K562 (cell line): Measurements from ENCODE around the gene CSAD. TPM values are rescaled to one million over a fixed set of nuclear protein-coding genes. Genes with fewer than 3 reads are reported as not detected.

Experiments
- ATAC-seq: fragments of 200-7000 bp; cut with Tn5 transposase; 3 replicates; pipeline ENCODE4 v1.9.1; 2020; ENCODE audit warnings: moderate library complexity
- BruUV-seq: library from RNA; stranded (reverse); fragments of 400-500 nt; replicated peaks from 2 replicates; lab custom pipeline; 2021; lab: Mats Ljungman, UMichigan
- CTCF ChIA-PET: fragments of 300-600 bp; formaldehyde crosslinking; extraction: SDS; loops from one replicate; lab custom pipeline; 2021; ENCODE audit warnings: low intra/inter-chr PET ratio; lab: Yijun Ruan, JAX
- POLR2A ChIA-PET: fragments of 300-600, 350-650 bp; sonication (Branson Sonifier 250); formaldehyde crosslinking; extraction: SDS; loops from one replicate; lab custom pipeline; 2021; ENCODE audit warnings: antibody characterized with exemption, inconsistent platforms; lab: Yijun Ruan, JAX
- DNase-seq, 4 experiments: peaks; one replicate each; pipeline versions ENCODE4 v3.0.0 to v3.0.0-alpha.2; 2011 to 2018; ENCODE audit warnings: low spot score in 3 of 4, mixed read lengths in 3 of 4; ENCODE audit errors: extremely low read depth in 1 of 4
- FAIRE-seq: peaks from 2 replicates; lab custom pipeline; 2011; peaks lifted over from hg19 to GRCh38; lab: Jason Lieb, UNC
- H2AFZ ChIP-seq: 2 replicates; pipeline ENCODE4 v1.6.0; 2011; ENCODE audit warnings: low read depth, low read length, control low read depth, inconsistent platforms
- H3K27ac ChIP-seq: fragments of 200-600 bp; 3 replicates; pipeline ENCODE4 v1.8.0; 2011; ENCODE audit warnings: low read depth, mild to moderate bottlenecking, control low read depth, inconsistent platforms, low read length, moderate library complexity, mixed read lengths; ENCODE audit errors: extremely low read depth
- H3K27me3 ChIP-seq, 2 experiments: fragments of 300-600 bp in 1 of 2; 2 replicates in 1 of 2; 3 replicates in 1 of 2; pipeline versions ENCODE4 v1.6.0 to v1.8.0; 2011; ENCODE audit warnings: inconsistent platforms in 2 of 2, low read length in 2 of 2, mild to moderate bottlenecking in 1 of 2, mixed read lengths in 1 of 2, moderate library complexity in 1 of 2; ENCODE audit not compliant: control insufficient read depth in 2 of 2, insufficient read depth in 2 of 2
- H3K36me3 ChIP-seq: fragments of 300-600 bp; 3 replicates; pipeline ENCODE4 v1.8.0; 2011; ENCODE audit warnings: mild to moderate bottlenecking, low read length, inconsistent platforms; ENCODE audit not compliant: control insufficient read depth, insufficient read depth
- H3K4me1 ChIP-seq, 2 experiments: fragments of 200-600 bp in 1 of 2; replicated peaks in 1 of 2; 2 replicates in 1 of 2; 3 replicates in 1 of 2; pipeline versions ENCODE4 v1.5.1 to v1.8.0; 2011; ENCODE audit warnings: inconsistent platforms in 2 of 2, low read length in 2 of 2, mild to moderate bottlenecking in 1 of 2, mixed read lengths in 1 of 2, moderate library complexity in 1 of 2; ENCODE audit not compliant: control insufficient read depth in 2 of 2, insufficient read depth in 2 of 2
- H3K4me2 ChIP-seq: 2 replicates; pipeline ENCODE4 v1.6.1; 2011; ENCODE audit warnings: low read length, control low read depth, inconsistent platforms, mixed read lengths; ENCODE audit not compliant: insufficient read depth
- H3K4me3 ChIP-seq: fragments of 200-600 bp; sonication (generic), shearing (Covaris generic); 2 replicates; pipeline ENCODE4 v1.5.1; 2016; ENCODE audit warnings: control low read depth, inconsistent platforms
- H3K79me2 ChIP-seq: fragments of 200-600 bp; 3 replicates; pipeline ENCODE4 v1.8.0; 2011; ENCODE audit warnings: low read length, inconsistent platforms; ENCODE audit not compliant: control insufficient read depth, insufficient read depth
- H3K9ac ChIP-seq, 2 experiments: 2 replicates each; pipeline versions ENCODE4 v1.6.0 to v1.6.1; 2011; ENCODE audit warnings: low read depth in 2 of 2, low read length in 2 of 2, control low read depth in 1 of 2, inconsistent platforms in 1 of 2, mild to moderate bottlenecking in 1 of 2, mixed read lengths in 1 of 2; ENCODE audit not compliant: insufficient read depth in 1 of 2
- H3K9me1 ChIP-seq: one replicate; pipeline ENCODE4 v1.6.0; 2011; ENCODE audit warnings: inconsistent platforms, mild to moderate bottlenecking, low read length, moderate library complexity; ENCODE audit not compliant: control insufficient read depth, insufficient read depth
- H3K9me3 ChIP-seq: replicated peaks from 2 replicates; pipeline ENCODE4 v1.5.1; 2011; ENCODE audit warnings: low read depth, low read length, inconsistent platforms; ENCODE audit not compliant: control insufficient read depth, insufficient read depth
- H4K20me1 ChIP-seq: replicated peaks from 2 replicates; pipeline ENCODE4 v1.6.1; 2011; ENCODE audit warnings: low read length, inconsistent platforms, mixed read lengths; ENCODE audit not compliant: control insufficient read depth, insufficient read depth
- DDX20 ChIP-seq: fragments of 450-650 bp; IDR thresholded peaks from 2 replicates; pipeline ENCODE4 v1.6.1; 2016; ENCODE audit warnings: missing genetic modification characterization, low read depth, mild to moderate bottlenecking, missing compliant biosample characterization, moderate library complexity
- ELF4 ChIP-seq: fragments of 450-650 bp; formaldehyde crosslinking; IDR thresholded peaks from 2 replicates; pipeline ENCODE4 v1.4.0; 2022; ENCODE audit warnings: missing genetic modification characterization
- ELK1 ChIP-seq: sonication (generic); formaldehyde crosslinking; IDR thresholded peaks from 2 replicates; pipeline ENCODE4 v1.8.1; 2022; ENCODE audit warnings: missing genetic modification reagents
- IRF1 ChIP-seq: sonication (generic); formaldehyde crosslinking; IDR thresholded peaks from 2 replicates; pipeline ENCODE4 v1.8.0; 2022; ENCODE audit warnings: missing genetic modification reagents, mild to moderate bottlenecking, borderline replicate concordance
- NFIC ChIP-seq: fragments of 450-650 bp; IDR thresholded peaks from 2 replicates; pipeline ENCODE4 v1.6.1; 2017; ENCODE audit warnings: mild to moderate bottlenecking, inconsistent platforms
- NR0B1 ChIP-seq: fragments of 450-650 bp; IDR thresholded peaks from one replicate; pipeline ENCODE4 v1.6.1; 2018; ENCODE audit warnings: mild to moderate bottlenecking, moderate library complexity; ENCODE audit not compliant: partially characterized antibody
- RCOR1 ChIP-seq, 2 experiments: IDR thresholded peaks; 2 replicates each; pipeline ENCODE4 v1.6.1; 2012; ENCODE audit warnings: low read depth in 2 of 2, low read length in 2 of 2, borderline replicate concordance in 1 of 2, improper control_type of control experiment in 1 of 2
- SREBF1 ChIP-seq: fragments of 150-350 bp; IDR thresholded peaks from 2 replicates; pipeline ENCODE4 v1.6.1; 2014; ENCODE audit warnings: antibody characterized with exemption, low read depth, low read length, borderline replicate concordance
- SREBF2 ChIP-seq: sonication (generic); formaldehyde crosslinking; IDR thresholded peaks from 2 replicates; pipeline ENCODE4 v1.4.0; 2020; ENCODE audit warnings: mild to moderate bottlenecking, missing genetic modification reagents
- ZNF780A ChIP-seq: fragments of 250-450 bp; sonication (Bioruptor Pico); IDR thresholded peaks from 2 replicates; pipeline ENCODE4 v1.5.0; 2021; ENCODE audit warnings: mild to moderate bottlenecking
- WGBS: fragments of 100-300 bp; shearing (Covaris generic); methylation state at CpG from one replicate; pipeline ENCODE4 v1.1.6; 2016; ENCODE audit warnings: low coverage, mixed read lengths; ENCODE audit not compliant: insufficient coverage; ENCODE audit errors: missing lambda C conversion rate; 5-methylcytosine and 5-hydroxymethylcytosine counted together
- in situ Hi-C: fragments of 300-500 bp; cut with MboI; formaldehyde crosslinking; loops from 4 replicates; pipeline ENCODE4 v1.15.0; 2018; ENCODE audit warnings: inconsistent platforms, mixed read lengths
- intact Hi-C: fragments of 100-400 bp; cut with micrococcal nuclease; formaldehyde crosslinking; loops from 2 replicates; pipeline ENCODE4 v1.14.2; 2022
- polyA plus RNA-seq, 8 experiments: library from polyadenylated mRNA; depleted of rRNA in 4 of 8; stranded (reverse) in 5 of 8; unstranded in 3 of 8; fragments of >200 nt; fragmentation: Nextera tagmentation in 2 of 8; fragmentation: Illumina TruSeq in 1 of 8; extraction: Ambion mirVana in 2 of 8; extraction: Trizol in 1 of 8; gene quantifications; 2 replicates each; pipeline versions ENCODE4 v1.2.1 to v1.2.3, GENCODE V29; 2011 to 2014; ENCODE audit warnings: inconsistent platforms in 1 of 8, missing spikeins in 1 of 8
- total RNA-seq, 7 experiments: library from RNA; depleted of rRNA in 6 of 7; stranded (reverse); fragments of >200 nt in 6 of 7; fragmentation: Illumina TruSeq in 2 of 7; extraction: Trizol in 2 of 7; gene quantifications; 2 replicates each; pipeline versions ENCODE4 v1.2.1 to v1.2.3, GENCODE V29; 2011 to 2021; ENCODE audit warnings: low replicate concordance in 1 of 7
- TF ChIP-seq, protein P1 (sequence below): sonication (generic); formaldehyde crosslinking; IDR thresholded peaks from 2 replicates; pipeline ENCODE4 v1.8.0; 2022; ENCODE audit warnings: mild to moderate bottlenecking, missing genetic modification reagents

CSAD gene
- total and polyA plus RNA-seq, 9 of the 15 experiments (the other 6 are each of a cell fraction or from before 2014, with no cell fraction given) = 1.8 to 19.6 (median 8.1) TPM

DNA sequence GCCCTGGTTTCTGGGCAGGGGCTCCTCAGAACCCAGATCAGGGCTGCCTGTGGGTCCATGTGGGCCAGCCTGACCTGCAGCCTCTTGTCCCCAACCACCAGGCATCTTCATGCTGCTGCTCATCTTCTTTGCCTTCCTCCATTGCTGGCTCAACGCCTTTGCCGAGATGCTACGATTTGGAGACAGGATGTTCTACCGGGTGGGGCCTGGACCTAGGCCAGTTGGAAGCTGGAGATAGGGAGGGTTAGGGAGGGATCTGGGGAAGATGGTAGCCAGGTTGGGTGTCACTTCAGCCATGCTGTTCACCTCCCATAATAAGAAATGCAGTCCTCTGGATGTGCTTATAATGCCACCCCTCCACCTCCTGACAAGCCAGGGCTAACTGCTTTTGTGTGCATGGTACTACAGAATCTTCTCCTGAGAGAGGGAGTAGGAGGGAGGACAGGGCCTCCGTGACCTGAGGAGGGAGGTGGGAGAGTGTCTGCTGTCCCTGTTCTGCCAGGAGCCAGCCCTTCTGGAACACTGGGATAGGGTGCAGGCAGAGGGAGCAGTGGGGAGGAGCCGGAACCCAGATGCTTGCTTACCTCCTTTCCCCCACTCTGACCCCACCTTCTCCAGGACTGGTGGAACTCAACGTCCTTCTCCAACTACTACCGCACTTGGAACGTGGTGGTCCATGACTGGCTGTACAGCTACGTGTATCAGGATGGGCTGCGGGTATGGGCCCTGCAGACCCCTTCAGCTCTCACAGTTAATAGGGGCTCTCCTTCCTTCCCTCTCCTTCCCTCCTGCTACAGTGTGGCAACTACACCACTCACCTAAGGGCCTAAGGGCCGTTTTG, 59.8 kb downstream of the CSAD start:
- in situ Hi-C loops (no loop called here), intact Hi-C loops (no loop called here)
- Histone ChIP-seq H4K20me1 (no peaks in the 10 kb centered on the region), H3K36me3 (no peaks in the 10 kb centered on the region), H3K9ac (peak overlapping the region in 1 of 2 experiments; percentile 67; a peak in 1 of 4 replicates), H3K4me2 (no peak overlapping the region), H3K9me3 (no peaks in the 10 kb centered on the region), H3K9me1 (no peaks in the 10 kb centered on the region), H3K4me3 (no peak overlapping the region), H3K79me2 (no peaks in the 10 kb centered on the region), H3K27ac (no peak overlapping the region), H2AFZ (no peak overlapping the region), H3K27me3 (no peaks in the 10 kb centered on the region), H3K4me1 (peaks cover 2 to 9% of the 10 kb centered on the region in 2 experiments; a peak in 3 of 5 replicates)
- ChIA-PET CTCF (no interaction called here), POLR2A (no interaction called here)
- ATAC-seq (peak; percentile 61), FAIRE-seq (no peak), DNase-seq (peak in 3 of 4 experiments; percentile 24 to 35 (median 29))
- WGBS = 40% methylated on average over 12 of the region's 12 CpGs
- BruUV-seq = no TSS peak
- peak in 1 of 2 experiments; percentile 51; a peak in 1 of 4 replicates for TF ChIP-seq RCOR1 (IDR thresholded peaks at IDR 0.05; ENCODE audit: borderline replicate concordance in 1 of 2, low read depth in 2 of 2, low read length in 2 of 2)
- TF ChIP-seq, protein P1, sequence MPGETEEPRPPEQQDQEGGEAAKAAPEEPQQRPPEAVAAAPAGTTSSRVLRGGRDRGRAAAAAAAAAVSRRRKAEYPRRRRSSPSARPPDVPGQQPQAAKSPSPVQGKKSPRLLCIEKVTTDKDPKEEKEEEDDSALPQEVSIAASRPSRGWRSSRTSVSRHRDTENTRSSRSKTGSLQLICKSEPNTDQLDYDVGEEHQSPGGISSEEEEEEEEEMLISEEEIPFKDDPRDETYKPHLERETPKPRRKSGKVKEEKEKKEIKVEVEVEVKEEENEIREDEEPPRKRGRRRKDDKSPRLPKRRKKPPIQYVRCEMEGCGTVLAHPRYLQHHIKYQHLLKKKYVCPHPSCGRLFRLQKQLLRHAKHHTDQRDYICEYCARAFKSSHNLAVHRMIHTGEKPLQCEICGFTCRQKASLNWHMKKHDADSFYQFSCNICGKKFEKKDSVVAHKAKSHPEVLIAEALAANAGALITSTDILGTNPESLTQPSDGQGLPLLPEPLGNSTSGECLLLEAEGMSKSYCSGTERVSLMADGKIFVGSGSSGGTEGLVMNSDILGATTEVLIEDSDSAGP (CRISPR knock-in tag) = no peak
- TF ChIP-seq NFIC = peak; percentile 56
- TF ChIP-seq IRF1 (CRISPR knock-in tag) = no peak
- no peak for TF ChIP-seq SREBF1
- no peak for TF ChIP-seq NR0B1
- TF ChIP-seq ELK1 = no peak
- no peak for TF ChIP-seq SREBF2 (CRISPR knock-in tag)
- TF ChIP-seq DDX20 (tag) = no peak
- TF ChIP-seq ELF4 (CRISPR knock-in tag) = no peak
- no peak for TF ChIP-seq ZNF780A
